Upper lobe of left lung (tissue), 4 donors: ENCODE results near the gene DENND1B.

Source experiments
- CTCF ChIP-seq, 6 experiments: fragments of 450-650 bp in 4 of 6; fragments of 200-600 bp in 2 of 6; sonication (generic) in 2 of 6; IDR thresholded peaks; one replicate each; pipeline ENCODE4 v1.5.1; 2016 to 2019; ENCODE audit warnings: antibody characterized with exemption in 6 of 6
- POLR2A ChIP-seq, 4 donors: fragments of 450-650 bp; IDR thresholded peaks; one replicate each; pipeline ENCODE4 v1.5.1; 2016 to 2017; ENCODE audit warnings: antibody characterized with exemption in 4 of 4, mild to moderate bottlenecking in 2 of 4

GRCh38 chr1:197510691-197511378 is 264.4 kb downstream of the DENND1B start:
- TF ChIP-seq CTCF (IDR thresholded peaks at IDR 0.05) (no peak), POLR2A (IDR thresholded peaks at IDR 0.05) (no peak)
